Skin epidermis (tissue), 12 donors: ENCODE results near the gene GFER.
"Not testable (repeated sequence)": the region's sequence is repeated elsewhere in the genome, so short reads cannot be mapped to it uniquely, and the experiment has no call there.

Source experiments
- H3K27ac ChIP-seq, 21 experiments: fragments of 200-600 bp; sonication (generic) in 11 of 21; one replicate each; pipeline ENCODE4 v1.5.0; 2020; ENCODE audit warnings: mild to moderate bottlenecking in 3 of 21, inconsistent platforms in 2 of 21, moderate library complexity in 2 of 21
- H3K4me3 ChIP-seq, 7 experiments: fragments of 200-600 bp; sonication (generic) in 2 of 7; one replicate each; pipeline ENCODE4 v1.5.0; 2020; ENCODE audit warnings: inconsistent platforms in 2 of 7, mild to moderate bottlenecking in 2 of 7, moderate library complexity in 1 of 7

GFER gene

DNA sequence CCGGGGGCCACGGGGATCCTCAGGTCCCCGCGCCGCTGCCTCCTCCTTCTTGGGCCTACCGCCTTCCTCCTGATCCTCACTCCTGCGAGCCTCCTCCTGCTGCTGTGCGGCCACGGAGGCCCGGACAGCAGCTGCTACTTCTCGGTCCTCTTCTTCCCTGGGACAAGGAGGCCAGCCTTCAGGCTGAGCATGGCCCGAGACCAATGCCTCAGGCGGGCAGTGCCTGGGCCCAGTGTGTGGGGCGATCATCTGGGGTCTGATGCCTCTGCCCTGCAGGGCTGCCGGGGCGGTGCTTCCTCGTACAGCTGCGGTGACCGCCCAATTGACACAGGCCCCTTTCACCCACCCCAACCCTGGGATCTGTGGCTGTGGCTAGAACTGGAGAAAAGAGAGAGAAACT is 17.0 kb downstream of the GFER start:
- H3K27ac ChIP-seq: no peak overlapping the region
- no peak overlapping the region for H3K4me3 ChIP-seq

GRCh38 chr16:2001456-2002355 is 17.7 kb downstream of the GFER start:
- Histone ChIP-seq H3K4me3 (no peak overlapping the region), H3K27ac (no peak overlapping the region)

DNA sequence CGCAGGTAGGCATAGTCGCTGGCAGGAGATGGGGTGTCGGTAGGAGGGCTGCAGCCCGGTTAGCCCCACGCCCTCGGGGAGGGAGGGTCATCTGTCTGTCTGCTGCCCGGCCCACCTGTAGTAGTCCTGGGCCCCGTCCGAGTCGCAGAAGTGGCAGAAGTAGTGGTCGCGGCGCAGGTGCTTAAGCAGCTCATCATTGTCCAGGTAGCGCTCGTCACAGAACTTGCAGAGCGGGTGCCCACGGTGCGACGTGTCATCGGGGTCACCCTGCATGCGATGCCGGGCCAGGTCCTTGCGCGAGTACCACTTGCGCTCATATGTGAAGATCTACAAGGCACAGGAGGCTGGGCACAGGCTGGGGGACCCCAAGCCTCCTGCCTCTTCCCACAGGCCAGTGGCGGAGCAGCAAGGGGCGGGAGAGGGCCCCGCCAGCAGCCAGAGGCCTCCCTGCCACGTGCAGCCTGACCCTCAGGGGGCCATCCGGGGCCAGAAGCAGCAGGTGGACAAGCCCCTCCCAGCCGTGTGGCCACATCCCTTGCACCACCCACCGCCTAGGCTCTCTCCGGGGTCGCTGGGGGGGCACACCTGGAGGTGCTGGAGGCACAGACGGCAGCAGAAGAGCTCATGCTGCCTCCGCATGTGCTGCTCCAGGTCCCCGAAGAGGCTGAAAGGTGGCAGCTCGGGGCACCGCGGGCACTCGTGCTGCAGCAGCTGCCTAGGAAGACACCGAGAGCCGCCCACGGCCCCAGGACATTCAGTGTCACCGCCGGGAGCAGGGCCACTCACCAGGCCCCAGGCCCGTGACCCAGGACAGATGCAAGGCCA is 18.6 kb downstream of the GFER start:
- H3K27ac ChIP-seq: no peak overlapping the region
- no peak overlapping the region for H3K4me3 ChIP-seq

DNA sequence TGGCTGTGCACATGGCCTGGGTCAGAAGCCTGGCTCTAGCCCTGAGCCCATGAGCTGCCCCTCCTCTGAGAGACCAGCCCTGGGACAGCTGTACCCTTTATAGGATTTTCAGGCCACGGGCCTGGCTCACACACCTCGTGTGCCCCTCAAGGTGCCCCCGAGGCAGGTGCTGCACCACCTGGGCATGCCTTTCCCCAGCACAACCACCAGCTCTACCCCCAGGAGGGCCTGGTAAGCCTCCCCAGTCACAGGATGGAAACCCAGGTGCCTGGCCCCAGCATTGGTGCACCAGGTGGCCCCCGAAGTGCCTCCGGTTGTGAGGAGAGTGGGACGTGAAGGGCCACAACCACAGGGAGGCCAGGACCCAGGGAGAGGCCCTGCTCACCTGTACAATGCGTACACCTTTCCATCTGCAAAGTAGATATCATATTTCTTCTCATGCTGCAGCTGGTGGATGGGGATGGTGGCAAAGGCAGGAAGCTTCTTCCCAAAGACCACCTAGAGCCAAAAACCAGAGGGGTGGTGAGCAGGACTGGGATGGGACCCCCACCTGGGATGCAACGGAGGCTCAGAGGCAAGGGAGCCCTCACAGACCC is 19.3 kb downstream of the GFER start:
- Histone ChIP-seq H3K4me3 (no peak overlapping the region), H3K27ac (peak overlapping the region in 1 of 21 experiments; percentile 37)

- Histone ChIP-seq H3K4me3 (no peak overlapping the region), H3K27ac (peak overlapping the region in 3 of 21 experiments; percentile 14 to 37 (median 19))
These were observed 20.0 kb downstream of the GFER start for GRCh38 chr16:2003827-2004641.

- H3K27ac ChIP-seq: peak overlapping the region in 6 of 21 experiments; percentile 6 to 98 (median 16)
- no peak overlapping the region for H3K4me3 ChIP-seq
These were observed 21.0 kb downstream of the GFER start for GRCh38 chr16:2004795-2005517.

DNA sequence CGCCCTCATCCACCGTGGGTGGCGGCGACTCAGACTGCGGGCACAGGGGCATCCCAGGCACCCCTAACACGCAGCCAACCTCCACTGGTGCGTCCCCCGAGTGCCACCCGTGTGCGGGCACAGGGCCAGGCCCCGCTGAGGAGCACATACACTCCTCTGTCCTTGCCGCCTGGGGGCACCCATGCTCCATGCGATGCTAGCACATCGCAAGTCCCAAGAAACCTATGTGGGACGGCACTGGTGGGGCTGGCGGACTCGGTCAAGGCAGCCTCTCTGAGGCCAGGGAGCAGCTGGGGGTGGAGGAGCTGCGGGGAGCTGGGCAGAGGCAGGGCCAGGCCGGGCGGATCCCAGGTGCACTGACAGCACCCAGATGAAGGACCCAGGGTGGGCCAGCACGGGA is 21.7 kb downstream of the GFER start:
- H3K27ac ChIP-seq: peak overlapping the region in 4 of 21 experiments; percentile 6 to 98 (median 16)
- H3K4me3 ChIP-seq: no peak overlapping the region

- H3K27ac ChIP-seq: peak overlapping the region in 9 of 21 experiments; percentile 30 to 98 (median 96)
- no peak overlapping the region for H3K4me3 ChIP-seq
These were observed 22.3 kb downstream of the GFER start for GRCh38 chr16:2006317-2006716.

GRCh38 chr16:2007081-2007836 is 23.3 kb downstream of the GFER start:
- H3K27ac ChIP-seq: peak overlapping the region in 19 of 21 experiments; percentile 50 to 98 (median 94)
- peak overlapping the region; percentile 59 to 99 (median 98) for H3K4me3 ChIP-seq

GRCh38 chr16:2008009-2008526 is 24.1 kb downstream of the GFER start:
- Histone ChIP-seq H3K27ac (peak overlapping the region in 20 of 21 experiments; percentile 79 to 100 (median 94)), H3K4me3 (peak overlapping the region; percentile 59 to 99 (median 98))

GRCh38 chr16:2008631-2009163 is 24.7 kb downstream of the GFER start:
- Histone ChIP-seq H3K4me3 (peak overlapping the region; percentile 59 to 99 (median 98)), H3K27ac (peak overlapping the region; percentile 79 to 100 (median 95))

- Histone ChIP-seq H3K27ac (peak overlapping the region; percentile 79 to 100 (median 95)), H3K4me3 (peak overlapping the region; percentile 59 to 99 (median 98))
These were observed 25.2 kb downstream of the GFER start for GRCh38 chr16:2009164-2009711.

DNA sequence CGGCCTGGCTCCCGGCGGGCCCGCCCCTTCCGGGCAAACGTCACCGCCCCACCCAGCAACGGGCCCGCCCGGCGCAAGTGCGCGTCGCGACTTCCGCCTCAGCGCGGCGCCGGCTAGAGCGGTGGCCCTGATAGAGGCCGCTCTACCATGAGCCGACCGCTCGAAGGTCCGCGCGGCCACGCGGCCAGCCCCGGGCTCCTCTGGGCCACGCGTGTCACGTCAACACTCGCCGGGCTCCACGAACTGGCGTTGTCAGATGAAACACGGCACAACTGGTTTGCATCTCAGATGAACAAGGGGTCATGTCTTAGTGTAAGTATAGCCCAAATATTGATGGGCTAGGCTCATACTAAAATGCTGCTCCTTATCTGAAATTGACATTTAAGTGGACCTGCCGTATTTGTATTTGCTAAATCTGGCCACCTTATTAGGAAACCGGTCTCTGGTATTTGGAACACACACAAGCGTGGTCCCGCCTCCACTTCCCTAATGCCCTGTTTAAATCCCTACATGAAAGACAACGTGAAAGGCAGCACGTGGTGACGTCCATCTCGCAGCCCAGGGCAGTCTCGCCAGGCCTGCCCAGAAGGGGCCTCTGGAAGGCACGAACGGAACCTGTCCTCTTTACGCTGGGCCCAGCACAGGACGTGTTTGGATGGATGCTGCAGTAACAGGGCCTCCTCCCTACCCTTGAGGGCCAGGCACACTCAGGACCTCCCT is 26.0 kb downstream of the GFER start, which contains the start of gene ZNF598:
Gene ZNF598, minus strand, starts transcription at position 31 of the 720 bp plus-strand sequence.
- peak within 1 kb of the TSS; percentile 59 to 99 (median 98) for H3K4me3 ChIP-seq
- peak within 1 kb of the TSS; percentile 79 to 100 (median 96) for H3K27ac ChIP-seq

DNA sequence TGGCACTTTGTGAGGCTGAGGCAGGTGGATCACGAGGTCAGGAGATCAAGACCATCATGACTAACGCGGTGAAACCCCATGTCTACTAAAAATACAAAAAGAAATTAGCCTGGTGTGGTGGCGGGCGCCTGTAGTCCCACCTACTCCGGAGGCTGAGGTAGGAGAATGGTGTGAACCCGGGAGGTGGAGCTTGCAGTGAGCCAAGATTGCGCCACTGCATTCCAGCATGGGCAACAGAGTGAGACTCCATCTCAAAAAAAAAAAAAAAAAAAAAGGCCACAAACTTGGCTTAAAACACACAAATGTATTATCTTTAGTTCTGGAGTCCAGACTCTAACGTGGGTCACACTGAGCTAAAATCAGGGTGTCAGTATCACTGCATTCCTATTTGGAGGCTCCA is 27.7 kb downstream of the GFER start:
- H3K4me3 ChIP-seq, H3K27ac ChIP-seq: not testable (repeated sequence)

GRCh38 chr16:2013527-2013926 is 29.5 kb downstream of the GFER start:
- Histone ChIP-seq H3K27ac (no peak overlapping the region), H3K4me3 (no peak overlapping the region)
